Prostate gland (tissue), 2 donors: Measurements from ENCODE around the gene CHI3L1.

Source experiments
- CTCF ChIP-seq, 4 experiments: fragments of 200-600 bp in 2 of 4; fragments of 450-650 bp in 2 of 4; sonication (generic) in 2 of 4; IDR thresholded peaks; 1 replicate in 3 of 4; 2 replicates in 1 of 4; pipeline ENCODE4 v1.5.1; 2016 to 2019; ENCODE audit warnings: antibody characterized with exemption in 4 of 4, mild to moderate bottlenecking in 2 of 4, moderate library complexity in 2 of 4
- POLR2A ChIP-seq: fragments of 450-650 bp; IDR thresholded peaks from one replicate; pipeline ENCODE4 v1.6.1; 2016; ENCODE audit warnings: antibody characterized with exemption, mild to moderate bottlenecking

GRCh38 chr1:203187304-203187685 is 791 bp upstream of the CHI3L1 start:
- TF ChIP-seq POLR2A (no peak), CTCF (IDR thresholded peaks at IDR 0.05) (no peak)
